HCT116 (cell line): ENCODE results near the gene CSNK2B. TPM values are rescaled to one million over a fixed set of nuclear protein-coding genes. Genes with fewer than 3 reads are reported as not detected.

Source experiments
- ATAC-seq: fragments of 200-7000 bp; cut with Tn5 transposase; 2 replicates; pipeline ENCODE4 v1.9.1; 2020; ENCODE audit warnings: mild to moderate bottlenecking, moderate library complexity
- BruUV-seq: library from RNA; stranded (reverse); fragments of 400-500 nt; replicated peaks from 2 replicates; lab custom pipeline; 2021; lab: Mats Ljungman, UMichigan
- CTCF ChIA-PET: fragments of 300-600 bp; sonication (Branson Sonifier 250); formaldehyde crosslinking; loops from one replicate; lab custom pipeline; 2021; ENCODE audit warnings: antibody characterized with exemption; lab: Charles Lee
- POLR2A ChIA-PET: fragments of 300-600, 350-600 bp; sonication (Branson Sonifier 250); formaldehyde crosslinking; loops from one replicate; lab custom pipeline; 2021; ENCODE audit warnings: antibody characterized with exemption; lab: Charles Lee
- RAD21 ChIA-PET, 2 experiments: fragments of 300-600 bp; sonication (Branson Sonifier 250); formaldehyde crosslinking; loops; one replicate each; lab custom pipeline; 2023; ENCODE audit warnings: low total read pairs in 2 of 2; ENCODE audit not compliant: uncharacterized antibody in 2 of 2, unreplicated experiment in 2 of 2, low non-redundant PET in 1 of 2; lab: Charles Lee
- DNase-seq: peaks from one replicate; pipeline ENCODE4 v3.0.0-alpha.2; 2010; ENCODE audit warnings: low read depth, low spot score
- H2AFZ ChIP-seq: fragments of 200-600 bp; shearing (Covaris generic), sonication (generic); 2 replicates; pipeline ENCODE4 v1.6.1; 2017; ENCODE audit warnings: low read depth, mixed run types, mixed read lengths, antibody characterized with exemption, low read length; ENCODE audit not compliant: poor library complexity, severe bottlenecking
- H3K27ac ChIP-seq: 2 replicates; pipeline ENCODE4 v1.5.1; 2012; ENCODE audit warnings: low read depth, low read length
- H3K27me3 ChIP-seq: fragments of 200-600 bp; sonication (generic); 2 replicates; pipeline ENCODE4 v1.6.1; 2016; ENCODE audit warnings: mixed run types, low read length, mixed read lengths; ENCODE audit not compliant: insufficient read depth
- H3K36me3 ChIP-seq, 2 experiments: fragments of 200-500 bp in 1 of 2; fragments of 200-600 bp in 1 of 2; sonication (Bioruptor generic) in 1 of 2; sonication (generic) in 1 of 2; 2 replicates each; pipeline versions ENCODE4 v1.5.1 to v1.6.1; 2014 to 2016; ENCODE audit warnings: low read length in 2 of 2, inconsistent platforms in 1 of 2, mixed read lengths in 1 of 2, mixed run types in 1 of 2; ENCODE audit not compliant: insufficient read depth in 2 of 2, control insufficient read depth in 1 of 2
- H3K4me1 ChIP-seq, 2 experiments: fragments of 200-600 bp in 1 of 2; sonication (generic) in 1 of 2; 2 replicates each; pipeline versions ENCODE4 v1.5.1 to v1.6.1; 2012 to 2017; ENCODE audit warnings: low read length in 2 of 2, inconsistent platforms in 1 of 2, mild to moderate bottlenecking in 1 of 2, mixed read lengths in 1 of 2, mixed run types in 1 of 2, moderate library complexity in 1 of 2; ENCODE audit not compliant: insufficient read depth in 2 of 2, control insufficient read depth in 1 of 2
- H3K4me2 ChIP-seq: fragments of 200-600 bp; sonication (generic); 2 replicates; pipeline ENCODE4 v1.6.1; 2017; ENCODE audit warnings: mixed run types, low read length, mixed read lengths
- H3K4me3 ChIP-seq, 2 experiments: fragments of 200-600 bp in 1 of 2; sonication (generic) in 1 of 2; replicated peaks in 1 of 2; 2 replicates each; pipeline ENCODE4 v1.5.1; 2011 to 2016; ENCODE audit warnings: low read length in 2 of 2, control low read depth in 1 of 2, low read depth in 1 of 2, mild to moderate bottlenecking in 1 of 2, mixed read lengths in 1 of 2, mixed run types in 1 of 2
- H3K79me2 ChIP-seq: fragments of 200-600 bp; sonication (generic); 2 replicates; pipeline ENCODE4 v1.6.1; 2017; ENCODE audit warnings: mild to moderate bottlenecking, mixed run types, low read length, moderate library complexity, mixed read lengths; ENCODE audit not compliant: insufficient read depth
- H3K9ac ChIP-seq: fragments of 200-600 bp; sonication (generic); 2 replicates; pipeline ENCODE4 v1.6.1; 2016; ENCODE audit warnings: low read length, mixed read lengths
- H3K9me2 ChIP-seq: fragments of 200-600 bp; sonication (generic), shearing (Covaris generic); 2 replicates; pipeline ENCODE4 v1.6.1; 2017; ENCODE audit warnings: mixed run types, mild to moderate bottlenecking, moderate library complexity; ENCODE audit not compliant: insufficient read depth
- H3K9me3 ChIP-seq, 2 experiments: fragments of 200-500 bp in 1 of 2; fragments of 200-600 bp in 1 of 2; sonication (Bioruptor generic) in 1 of 2; sonication (generic) in 1 of 2; 2 replicates each; pipeline ENCODE4 v1.6.1; 2014 to 2017; ENCODE audit warnings: low read length in 2 of 2, mixed read lengths in 2 of 2, inconsistent platforms in 1 of 2, low read depth in 1 of 2, mild to moderate bottlenecking in 1 of 2, mixed run types in 1 of 2, moderate library complexity in 1 of 2; ENCODE audit not compliant: control insufficient read depth in 1 of 2, insufficient read depth in 1 of 2
- H4K20me1 ChIP-seq: fragments of 200-600 bp; sonication (generic), shearing (Covaris generic); 2 replicates; pipeline ENCODE4 v1.6.1; 2017; ENCODE audit warnings: mixed run types, mild to moderate bottlenecking, moderate library complexity; ENCODE audit not compliant: insufficient read depth
- ATF3 ChIP-seq: IDR thresholded peaks from 2 replicates; pipeline ENCODE4 v1.6.1; 2012
- CEBPB ChIP-seq: IDR thresholded peaks from 2 replicates; pipeline ENCODE4 v1.6.1; 2012; ENCODE audit warnings: low read depth
- CTCF ChIP-seq, 3 experiments: fragments of 200-600 bp in 1 of 3; sonication (generic) in 1 of 3; IDR thresholded peaks in 2 of 3; conservative IDR thresholded peaks in 1 of 3; 2 replicates each; pipeline ENCODE4 v1.5.1; 2012 to 2017; ENCODE audit warnings: low read depth in 2 of 3, low read length in 2 of 3, antibody characterized with exemption in 1 of 3, borderline replicate concordance in 1 of 3, control low read depth in 1 of 3, mild to moderate bottlenecking in 1 of 3, mixed read lengths in 1 of 3, mixed run types in 1 of 3, moderate library complexity in 1 of 3; ENCODE audit not compliant: insufficient read depth in 1 of 3
- EGR1 ChIP-seq: IDR thresholded peaks from 2 replicates; pipeline ENCODE4 v1.6.1; 2012; ENCODE audit warnings: low read depth
- ELF1 ChIP-seq: IDR thresholded peaks from 2 replicates; pipeline ENCODE4 v1.6.1; 2012; ENCODE audit warnings: low read depth, borderline replicate concordance
- EZH2 ChIP-seq: fragments of 200-600 bp; sonication (generic); IDR thresholded peaks from 2 replicates; pipeline ENCODE4 v1.6.1; 2017; ENCODE audit warnings: antibody characterized with exemption, mixed run types
- EZH2phosphoT487 ChIP-seq: fragments of 200-600 bp; IDR thresholded peaks from 2 replicates; pipeline ENCODE4 v1.6.1; 2018; ENCODE audit warnings: antibody characterized with exemption, borderline replicate concordance
- JUND ChIP-seq: IDR thresholded peaks from 2 replicates; pipeline ENCODE4 v1.6.1; 2012
- POLR2AphosphoS5 ChIP-seq: IDR thresholded peaks from 2 replicates; pipeline ENCODE4 v1.6.1; 2011; ENCODE audit warnings: mild to moderate bottlenecking, low read depth, low read length, moderate library complexity
- SIN3A ChIP-seq: IDR thresholded peaks from 2 replicates; pipeline ENCODE4 v1.6.1; 2012; ENCODE audit warnings: low read depth
- SP1 ChIP-seq: IDR thresholded peaks from 2 replicates; pipeline ENCODE4 v1.6.1; 2012; ENCODE audit warnings: low read depth
- TCF7L2 ChIP-seq: IDR thresholded peaks from 2 replicates; pipeline ENCODE4 v1.7.0; 2011; ENCODE audit warnings: borderline replicate concordance, inconsistent platforms; ENCODE audit not compliant: insufficient read depth, insufficient read length; ENCODE audit errors: extremely low read depth
- YY1 ChIP-seq: IDR thresholded peaks from 2 replicates; pipeline ENCODE4 v1.6.1; 2011; ENCODE audit warnings: low read length, low read depth, moderate library complexity, mild to moderate bottlenecking; ENCODE audit not compliant: insufficient replicate concordance; ENCODE audit errors: extremely low read depth
- ZBTB33 ChIP-seq: IDR thresholded peaks from 2 replicates; pipeline ENCODE4 v1.6.1; 2011; ENCODE audit warnings: mild to moderate bottlenecking, low read length, moderate library complexity; ENCODE audit not compliant: insufficient replicate concordance; ENCODE audit errors: extremely low read depth
- ZFX ChIP-seq: fragments of 450-650 bp; IDR thresholded peaks from 2 replicates; pipeline ENCODE4 v1.6.1; 2017
- intact Hi-C: fragments of 100-400 bp; cut with micrococcal nuclease; formaldehyde crosslinking; loops from 2 replicates; pipeline ENCODE4 v1.10.0; 2022
- total RNA-seq: library from RNA; stranded (reverse); gene quantifications from one replicate; pipeline ENCODE4 v1.2.1, GENCODE V29; 2021; ENCODE audit not compliant: unreplicated experiment

Gene CSNK2B
- total RNA-seq, 1 experiment from 2014 or later = 210 TPM

- CTCF ChIA-PET = interaction anchor here (0.7 kb wide), 1 partner anchor 76 kb away, joined by 3 read pairs; no protein-coding TSS in a partner anchor
- no peak for TF ChIP-seq CEBPB
- TF ChIP-seq EGR1 = no peak
- no peak for TF ChIP-seq YY1
- TF ChIP-seq SP1 = no peak
- TF ChIP-seq ATF3 = no peak
- TF ChIP-seq ELF1 = no peak
- TF ChIP-seq JUND = no peak
- TF ChIP-seq EZH2phosphoT487 = no peak
- TF ChIP-seq EZH2 = no peak
- intact Hi-C loops = no loop called here
- POLR2A ChIA-PET = no interaction called here
- DNase-seq (no peak), ATAC-seq (no peak)
- BruUV-seq = no TSS peak
- no peaks in the 10 kb centered on the region for H3K9me3 ChIP-seq
- no peak overlapping the region for H3K27ac ChIP-seq
- H3K4me1 ChIP-seq = peaks cover 11 to 16% of the 10 kb centered on the region in 2 experiments
- H3K4me3 ChIP-seq = no peak overlapping the region
- H3K4me2 ChIP-seq = no peak overlapping the region
- RAD21 ChIA-PET = no interaction called here
- no peaks in the 10 kb centered on the region for H3K9me2 ChIP-seq
- H3K9ac ChIP-seq = no peak overlapping the region
- H3K27me3 ChIP-seq = no peaks in the 10 kb centered on the region
- H4K20me1 ChIP-seq = no peaks in the 10 kb centered on the region
- peaks cover 16 to 17% of the 10 kb centered on the region in 2 experiments; a peak in 3 of 4 replicates for H3K36me3 ChIP-seq
- no peaks in the 10 kb centered on the region for H3K79me2 ChIP-seq
- no peak overlapping the region for H2AFZ ChIP-seq
Measured at GRCh38 chr6:31693535-31693934, 27.7 kb downstream of the CSNK2B start.

- ATAC-seq = no peak
- Histone ChIP-seq H3K79me2 (peaks cover 11% of the 10 kb centered on the region), H2AFZ (no peak overlapping the region), H4K20me1 (no peaks in the 10 kb centered on the region), H3K36me3 (peaks cover 0 to 14% of the 10 kb centered on the region in 2 experiments; a peak in 2 of 4 replicates), H3K4me1 (peaks cover 4 to 8% of the 10 kb centered on the region in 2 experiments; a peak in 2 of 4 replicates), H3K4me3 (no peak overlapping the region), H3K27ac (no peak overlapping the region), H3K9ac (no peak overlapping the region), H3K9me2 (no peaks in the 10 kb centered on the region), H3K27me3 (no peaks in the 10 kb centered on the region), H3K9me3 (no peaks in the 10 kb centered on the region), H3K4me2 (no peak overlapping the region)
- BruUV-seq = no TSS peak
- intact Hi-C loops = no loop called here
- ChIA-PET RAD21 (no interaction called here), CTCF (no interaction called here), POLR2A (no interaction called here)
- DNase-seq = no peak
- TF ChIP-seq EZH2phosphoT487 = no peak
- TF ChIP-seq CTCF (IDR thresholded peaks at IDR 0.05 in 2 of 3, conservative IDR thresholded peaks at IDR 0.05 in 1 of 3; ENCODE audit: borderline replicate concordance in 1 of 3, insufficient read depth in 1 of 3, low read depth in 2 of 3, low read length in 2 of 3) = no peak
- no peak for TF ChIP-seq ATF3
- TF ChIP-seq EGR1 = no peak
- no peak for TF ChIP-seq SIN3A
- no peak for TF ChIP-seq POLR2AphosphoS5
- TF ChIP-seq TCF7L2 = no peak
- TF ChIP-seq CEBPB = no peak
- no peak for TF ChIP-seq YY1
- no peak for TF ChIP-seq EZH2
- no peak for TF ChIP-seq ZFX
- no peak for TF ChIP-seq ZBTB33
- no peak for TF ChIP-seq SP1
- no peak for TF ChIP-seq ELF1
Measured at GRCh38 chr6:31697555-31697954, 31.7 kb downstream of the CSNK2B start.
